22Rv1 (cell line): ENCODE data around the gene MAN1C1.

Experiments
- ZFX ChIP-seq: fragments of 450-650 bp; IDR thresholded peaks from 2 replicates; pipeline ENCODE4 v1.6.1; 2017; ENCODE audit warnings: antibody characterized with exemption, borderline replicate concordance
- TF ChIP-seq, protein P1 (sequence below): fragments of 450-650 bp; IDR thresholded peaks from 2 replicates; pipeline ENCODE4 v1.5.1; 2017; ENCODE audit warnings: mild to moderate bottlenecking

DNA sequence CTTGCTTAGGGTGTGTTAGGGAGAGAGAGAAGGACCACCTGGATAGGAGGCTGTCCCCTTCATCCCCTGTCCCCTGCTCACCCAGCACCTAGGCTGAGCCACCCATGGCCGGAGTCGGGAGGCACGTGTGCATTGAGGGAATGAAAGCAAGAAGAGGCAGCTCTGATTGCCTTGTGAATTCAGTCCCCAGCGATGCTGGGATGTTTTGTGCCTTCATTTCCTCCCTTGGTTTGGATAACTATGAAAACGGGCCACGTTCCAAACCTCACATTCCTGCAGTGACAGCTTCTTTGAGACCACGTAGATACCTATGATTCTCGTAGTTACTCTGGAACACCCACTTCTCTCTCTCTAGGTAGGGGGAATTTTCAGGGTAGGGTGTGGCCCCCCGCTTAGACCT is 67.1 kb downstream of the MAN1C1 start:
- TF ChIP-seq, protein P1, sequence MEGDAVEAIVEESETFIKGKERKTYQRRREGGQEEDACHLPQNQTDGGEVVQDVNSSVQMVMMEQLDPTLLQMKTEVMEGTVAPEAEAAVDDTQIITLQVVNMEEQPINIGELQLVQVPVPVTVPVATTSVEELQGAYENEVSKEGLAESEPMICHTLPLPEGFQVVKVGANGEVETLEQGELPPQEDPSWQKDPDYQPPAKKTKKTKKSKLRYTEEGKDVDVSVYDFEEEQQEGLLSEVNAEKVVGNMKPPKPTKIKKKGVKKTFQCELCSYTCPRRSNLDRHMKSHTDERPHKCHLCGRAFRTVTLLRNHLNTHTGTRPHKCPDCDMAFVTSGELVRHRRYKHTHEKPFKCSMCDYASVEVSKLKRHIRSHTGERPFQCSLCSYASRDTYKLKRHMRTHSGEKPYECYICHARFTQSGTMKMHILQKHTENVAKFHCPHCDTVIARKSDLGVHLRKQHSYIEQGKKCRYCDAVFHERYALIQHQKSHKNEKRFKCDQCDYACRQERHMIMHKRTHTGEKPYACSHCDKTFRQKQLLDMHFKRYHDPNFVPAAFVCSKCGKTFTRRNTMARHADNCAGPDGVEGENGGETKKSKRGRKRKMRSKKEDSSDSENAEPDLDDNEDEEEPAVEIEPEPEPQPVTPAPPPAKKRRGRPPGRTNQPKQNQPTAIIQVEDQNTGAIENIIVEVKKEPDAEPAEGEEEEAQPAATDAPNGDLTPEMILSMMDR: no peak
- no peak for TF ChIP-seq ZFX
